HuH-7 (cell line): ENCODE results near the gene PROK2.

Experiments used
- DNase-seq: peaks from one replicate; pipeline ENCODE4 v3.0.0; 2011; ENCODE audit warnings: low spot score

The PROK2 gene

DNA sequence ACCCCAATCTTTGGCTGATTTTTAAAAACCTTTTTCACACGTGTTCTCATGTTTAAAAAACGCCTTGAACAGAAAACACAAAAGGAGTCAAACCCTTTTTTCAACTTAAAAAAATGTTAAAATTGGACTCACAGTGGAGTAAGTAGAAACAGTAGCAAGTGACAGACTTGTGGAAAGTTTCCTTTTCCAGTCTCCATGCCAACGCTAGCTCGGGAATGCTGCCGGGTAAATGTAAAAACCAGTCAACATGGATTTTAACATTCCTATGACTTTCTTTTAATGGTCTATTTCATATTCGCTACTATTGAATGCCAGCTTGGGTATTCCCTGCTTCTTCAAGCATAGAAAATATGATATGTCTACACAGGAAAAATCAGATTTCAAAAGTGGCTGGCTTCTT, 1.6 kb upstream of the PROK2 start:
- DNase-seq = no peak

DNA sequence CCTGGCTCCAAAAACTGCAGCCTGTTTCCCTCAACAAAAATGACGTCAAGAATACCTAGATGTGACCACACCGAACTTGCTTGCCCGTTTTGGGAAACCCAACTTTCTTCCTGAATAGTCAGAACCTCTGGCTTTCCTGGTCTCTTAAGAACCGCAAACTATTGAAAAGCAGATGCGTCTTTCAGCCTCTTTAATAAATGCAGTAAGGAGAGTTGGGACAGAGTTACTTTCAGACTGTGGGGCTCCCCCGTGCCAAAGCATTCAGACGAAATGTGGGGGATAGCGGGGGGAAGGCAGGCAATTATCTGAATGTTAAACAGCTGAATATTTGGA, 1.2 kb upstream of the PROK2 start:
- no peak for DNase-seq

DNA sequence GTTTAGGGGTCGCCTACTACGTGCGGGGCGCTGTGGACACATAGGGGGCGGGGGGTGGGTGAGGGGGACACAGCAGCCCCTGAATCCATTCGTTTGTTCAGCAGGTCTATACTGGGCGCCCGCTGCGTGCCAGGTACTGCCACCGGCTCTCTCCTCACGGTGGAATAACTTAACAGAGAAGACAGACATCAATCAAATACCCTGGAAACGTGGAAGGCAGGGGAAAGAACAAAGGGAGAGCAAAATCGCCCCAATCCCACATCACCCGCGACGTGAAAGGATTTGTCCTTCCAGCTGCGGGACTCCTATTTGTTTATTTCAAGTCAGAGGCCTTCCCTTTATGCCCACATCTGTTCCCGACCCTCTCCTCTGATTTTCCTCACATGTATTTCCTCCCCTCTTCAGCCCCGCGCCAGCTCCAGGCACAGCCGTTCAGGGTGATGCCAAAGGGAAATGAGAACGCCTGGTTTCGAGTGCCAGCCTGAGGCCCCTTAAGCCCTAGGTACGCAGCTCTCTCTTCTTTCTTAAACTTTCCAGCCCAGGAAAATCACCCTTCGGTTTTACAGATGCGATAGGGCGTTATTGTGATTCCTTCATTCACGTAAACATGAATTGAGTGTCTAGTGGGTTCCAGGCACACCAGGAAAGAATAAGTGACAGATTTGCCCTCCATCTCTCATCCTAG, 726 bp upstream of the PROK2 start:
- DNase-seq = no peak

DNA sequence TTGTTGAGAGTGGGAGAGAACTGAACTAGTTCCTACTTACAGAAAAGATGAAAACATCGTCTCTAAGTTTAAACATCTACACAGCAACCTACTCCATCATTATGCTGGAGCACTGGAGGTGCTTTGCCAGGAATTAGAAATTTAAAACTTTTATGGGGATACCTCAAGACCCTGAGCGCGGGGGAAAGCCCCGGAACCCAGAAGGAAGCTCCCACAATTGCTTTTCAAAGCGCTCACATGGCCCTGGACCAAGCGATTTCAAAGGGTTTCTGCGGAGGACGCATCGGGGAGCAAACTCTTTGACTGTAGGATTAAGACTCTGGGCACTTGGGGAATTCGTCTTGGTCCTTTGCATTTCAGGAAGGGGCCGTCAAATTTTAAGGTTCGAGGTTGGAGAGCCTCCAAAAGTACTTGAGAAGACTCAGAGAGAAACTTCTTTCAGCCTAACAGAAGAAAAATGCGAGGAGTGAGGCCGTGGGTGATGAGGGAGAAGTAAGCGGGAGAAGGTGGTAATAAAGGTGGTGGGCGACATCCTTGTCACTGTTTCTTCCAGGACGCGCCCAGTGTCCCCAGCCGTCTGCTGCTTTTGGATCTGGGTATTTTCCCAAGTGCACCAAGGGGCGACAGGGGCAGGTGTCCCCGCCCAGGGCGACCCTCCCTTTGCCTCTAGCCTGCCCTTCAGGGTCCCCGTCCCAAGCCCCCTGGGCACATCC, 591 bp downstream of the PROK2 start:
- no peak for DNase-seq

- no peak for DNase-seq
Observed at GRCh38 chr3:71783152-71783551, 1.8 kb downstream of the PROK2 start.

DNA sequence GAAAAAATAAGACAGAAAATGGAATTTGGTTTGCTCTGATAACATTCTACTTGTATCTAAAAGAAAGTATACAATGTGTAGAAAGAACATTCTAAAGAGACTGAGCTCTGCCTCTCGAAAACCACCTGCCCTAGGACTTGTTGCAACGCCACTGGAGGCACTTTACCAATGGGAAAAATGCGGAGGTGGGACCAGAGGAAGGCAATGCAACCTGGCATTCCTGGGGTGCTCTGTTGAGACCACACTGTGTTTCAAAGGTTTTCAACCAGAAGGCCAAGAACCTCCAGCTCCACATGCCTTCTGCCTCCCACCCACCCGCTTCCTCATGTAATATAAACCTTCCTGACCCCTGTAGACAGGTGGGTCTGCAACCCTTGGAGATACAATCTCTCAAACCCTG, 4.5 kb downstream of the PROK2 start:
- DNase-seq = no peak

GRCh38 chr3:71779674-71780377, 5.1 kb downstream of the PROK2 start:
- no peak for DNase-seq

DNA sequence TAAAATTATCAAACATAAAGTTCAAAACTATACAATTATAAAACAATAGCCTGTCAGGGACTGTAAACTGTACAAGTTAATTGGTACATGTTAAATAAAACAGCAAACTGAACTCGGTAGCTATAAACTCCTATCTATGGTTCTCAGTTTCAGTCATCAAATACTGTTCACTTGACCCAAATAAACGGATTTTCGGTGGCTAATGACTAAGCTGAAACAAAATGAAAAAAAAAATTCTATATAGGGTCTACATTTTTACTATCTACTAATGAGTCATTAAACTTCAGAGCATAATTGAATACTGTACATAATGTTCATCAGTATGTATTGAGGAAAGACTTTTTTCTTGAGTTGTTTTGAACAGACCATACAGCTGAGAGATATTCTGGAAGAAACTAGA, 6.6 kb downstream of the PROK2 start:
- DNase-seq = no peak

GRCh38 chr3:71776538-71776937, 8.4 kb downstream of the PROK2 start:
- DNase-seq = no peak

- no peak for DNase-seq
Observed at GRCh38 chr3:71771884-71772283, 13.1 kb downstream of the PROK2 start.

DNA sequence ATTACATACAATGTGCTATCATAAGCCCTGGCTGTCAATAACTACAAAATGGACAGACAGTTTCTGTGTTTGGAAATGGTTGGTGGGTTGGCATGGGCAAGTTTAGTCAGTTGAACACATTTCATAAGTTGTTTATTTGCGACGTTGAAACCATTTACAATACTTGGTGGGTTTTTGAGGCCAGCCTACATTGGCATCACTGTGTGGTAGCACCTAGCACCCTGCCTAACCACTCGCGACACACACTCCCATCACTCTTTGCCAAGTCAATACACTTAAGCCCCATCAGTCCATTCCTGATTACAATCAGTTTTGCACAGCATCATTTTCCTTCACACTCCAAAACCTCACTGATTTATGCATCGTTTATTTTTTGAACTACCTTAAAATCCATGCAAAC, 13.8 kb downstream of the PROK2 start:
- DNase-seq = no peak

DNA sequence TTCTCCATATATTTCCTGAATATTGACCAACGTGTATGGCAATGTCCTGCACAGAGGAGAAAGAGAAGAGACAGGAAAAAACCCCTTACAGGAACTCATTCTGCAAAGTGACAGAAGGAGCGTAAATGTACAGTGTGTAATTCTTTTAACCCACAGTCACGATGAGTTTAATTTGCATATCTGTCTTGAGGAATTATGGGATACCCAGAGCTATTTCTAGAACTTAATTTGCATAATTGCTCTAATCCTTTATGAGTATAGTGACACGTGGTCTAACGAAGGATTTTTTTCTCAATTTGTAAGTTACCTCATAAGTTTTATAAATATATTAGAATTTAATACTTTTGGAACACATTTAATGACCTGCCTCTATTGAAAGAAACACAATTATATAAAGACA, 21.5 kb downstream of the PROK2 start:
- no peak for DNase-seq

GRCh38 chr3:71760140-71760539, 24.8 kb downstream of the PROK2 start:
- DNase-seq = no peak

DNA sequence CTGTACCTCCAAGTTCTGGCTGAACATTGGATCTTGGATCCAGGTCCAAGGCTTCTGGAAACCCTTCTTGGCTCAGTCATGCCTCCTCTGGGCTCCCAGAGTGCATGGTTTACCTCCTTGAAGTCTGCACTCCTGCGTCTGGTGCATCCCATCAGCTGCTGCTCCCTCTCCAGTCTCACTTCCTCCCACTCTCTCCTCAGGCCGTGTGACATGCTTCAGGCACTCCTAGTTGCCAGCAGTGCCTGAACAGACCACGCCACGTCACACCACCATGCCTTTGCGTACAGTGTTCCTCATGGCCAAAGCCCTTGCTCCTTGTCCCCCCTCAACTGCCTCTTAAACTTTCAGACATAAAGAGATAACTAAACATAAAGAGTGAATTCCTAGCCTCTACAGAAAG, 25.5 kb downstream of the PROK2 start:
- no peak for DNase-seq

DNA sequence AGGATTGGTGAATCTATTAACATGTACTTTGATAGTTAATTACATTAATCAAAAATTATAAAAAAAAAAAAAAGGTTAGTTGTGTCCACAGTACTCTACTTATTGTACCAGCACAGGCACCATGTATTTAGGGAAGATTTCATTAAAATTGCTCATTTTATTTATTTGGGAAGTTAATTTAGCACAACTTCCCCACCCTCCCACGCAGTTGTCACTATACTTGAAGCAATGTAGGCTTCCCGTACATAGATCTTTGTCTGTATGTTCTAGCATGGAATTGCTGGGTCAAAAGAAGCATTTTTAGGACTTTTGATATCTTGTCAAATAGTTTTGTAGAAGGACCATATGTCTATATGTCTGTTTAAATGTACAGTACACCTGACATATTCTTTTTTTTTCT, 26.9 kb downstream of the PROK2 start:
- DNase-seq = no peak

- DNase-seq = no peak
Observed at GRCh38 chr3:71754610-71755253, 30.2 kb downstream of the PROK2 start.

DNA sequence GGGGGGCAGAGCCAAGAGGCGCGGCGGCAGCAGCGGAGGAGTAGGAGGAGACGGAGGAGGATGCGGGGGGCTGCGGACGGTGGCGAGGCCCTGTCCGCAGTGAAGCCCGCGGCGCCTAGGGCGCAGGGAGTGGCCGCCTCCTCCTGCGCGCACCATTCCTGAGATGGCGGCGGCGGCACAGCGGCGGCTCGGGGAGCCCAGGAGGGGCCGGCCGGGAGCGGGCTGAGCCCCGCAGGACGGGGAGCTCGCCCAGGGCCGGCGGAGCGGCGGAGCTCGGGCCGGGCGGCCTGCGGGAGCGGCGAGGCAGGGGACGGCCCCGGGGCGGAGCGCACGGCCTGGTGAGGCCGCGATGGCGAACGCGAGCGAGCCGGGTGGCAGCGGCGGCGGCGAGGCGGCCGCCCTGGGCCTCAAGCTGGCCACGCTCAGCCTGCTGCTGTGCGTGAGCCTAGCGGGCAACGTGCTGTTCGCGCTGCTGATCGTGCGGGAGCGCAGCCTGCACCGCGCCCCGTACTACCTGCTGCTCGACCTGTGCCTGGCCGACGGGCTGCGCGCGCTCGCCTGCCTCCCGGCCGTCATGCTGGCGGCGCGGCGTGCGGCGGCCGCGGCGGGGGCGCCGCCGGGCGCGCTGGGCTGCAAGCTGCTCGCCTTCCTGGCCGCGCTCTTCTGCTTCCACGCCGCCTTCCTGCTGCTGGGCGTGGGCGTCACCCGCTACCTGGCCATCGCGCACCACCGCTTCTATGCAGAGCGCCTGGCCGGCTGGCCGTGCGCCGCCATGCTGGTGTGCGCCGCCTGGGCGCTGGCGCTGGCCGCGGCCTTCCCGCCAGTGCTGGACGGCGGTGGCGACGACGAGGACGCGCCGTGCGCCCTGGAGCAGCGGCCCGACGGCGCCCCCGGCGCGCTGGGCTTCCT, 31.0 kb downstream of the PROK2 start, which contains the start of gene GPR27:
Gene GPR27, plus strand, starts transcription at position 155 of the 909 bp plus-strand sequence. Its CDS starts 195 bp downstream, at position 350.
- no peak for DNase-seq

DNA sequence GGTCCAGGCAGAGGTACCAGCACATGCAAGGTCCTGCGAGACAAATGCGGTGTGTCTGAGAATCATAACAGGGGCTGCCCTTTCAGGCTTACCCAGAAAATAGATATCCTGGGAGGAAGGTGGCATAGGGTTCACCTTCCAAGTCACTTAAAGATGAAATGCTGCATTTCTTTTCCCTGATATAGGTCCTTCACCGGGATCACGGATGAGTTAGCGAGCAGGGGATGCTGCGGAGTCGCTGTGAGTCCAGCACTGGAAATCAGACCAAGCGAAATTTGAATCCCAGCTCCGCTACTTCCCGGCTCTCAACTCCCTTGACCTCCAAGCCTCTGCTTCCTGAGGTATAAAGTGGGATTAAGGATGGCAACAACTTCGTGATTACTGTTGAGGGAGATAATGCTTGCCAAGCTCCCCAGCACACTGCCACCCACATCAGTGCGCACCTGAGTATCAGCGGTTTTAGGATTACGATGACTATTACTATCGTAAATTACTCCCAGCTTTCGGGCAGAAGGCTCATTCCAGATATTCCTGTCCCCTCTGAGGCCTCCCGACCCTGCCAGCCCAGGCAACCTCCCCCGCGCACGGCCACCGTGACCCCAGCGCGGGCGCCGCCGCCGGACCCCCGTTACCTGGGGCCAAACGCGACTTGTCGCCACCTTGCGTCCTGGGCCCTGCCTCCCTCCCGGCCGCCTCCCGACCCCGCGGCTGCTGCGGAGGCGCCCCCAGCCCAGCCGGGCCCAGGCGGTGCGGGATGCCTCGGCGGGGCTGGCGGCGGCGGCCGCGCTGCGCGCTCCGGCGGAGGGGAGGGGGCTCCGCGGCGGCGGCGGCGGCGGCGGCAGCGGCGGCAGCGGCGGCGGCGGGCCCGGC, 31.9 kb downstream of the PROK2 start:
- DNase-seq = no peak

- no peak for DNase-seq
Observed at GRCh38 chr3:71751602-71752001, 33.3 kb downstream of the PROK2 start.

GRCh38 chr3:71744738-71745137, 40.2 kb downstream of the PROK2 start:
- DNase-seq = no peak

GRCh38 chr3:71742621-71743020, 42.3 kb downstream of the PROK2 start:
- DNase-seq = no peak
